Erythroblast (primary cell): ENCODE results near the gene CLMN.

Experiments used
- DNase-seq, 2 experiments: peaks; one replicate each; lab custom pipeline; 2025; lab: John Stamatoyannopoulos, UW
- GATA1 ChIP-seq: IDR thresholded peaks from 2 replicates; pipeline ENCODE4 v1.6.1; 2011; ENCODE audit warnings: low read depth, mild to moderate bottlenecking, control low read depth, low read length, moderate library complexity
- POLR2A ChIP-seq: IDR thresholded peaks from 2 replicates; pipeline ENCODE4 v1.6.1; 2011; ENCODE audit warnings: mild to moderate bottlenecking, low read length

The CLMN gene

DNA sequence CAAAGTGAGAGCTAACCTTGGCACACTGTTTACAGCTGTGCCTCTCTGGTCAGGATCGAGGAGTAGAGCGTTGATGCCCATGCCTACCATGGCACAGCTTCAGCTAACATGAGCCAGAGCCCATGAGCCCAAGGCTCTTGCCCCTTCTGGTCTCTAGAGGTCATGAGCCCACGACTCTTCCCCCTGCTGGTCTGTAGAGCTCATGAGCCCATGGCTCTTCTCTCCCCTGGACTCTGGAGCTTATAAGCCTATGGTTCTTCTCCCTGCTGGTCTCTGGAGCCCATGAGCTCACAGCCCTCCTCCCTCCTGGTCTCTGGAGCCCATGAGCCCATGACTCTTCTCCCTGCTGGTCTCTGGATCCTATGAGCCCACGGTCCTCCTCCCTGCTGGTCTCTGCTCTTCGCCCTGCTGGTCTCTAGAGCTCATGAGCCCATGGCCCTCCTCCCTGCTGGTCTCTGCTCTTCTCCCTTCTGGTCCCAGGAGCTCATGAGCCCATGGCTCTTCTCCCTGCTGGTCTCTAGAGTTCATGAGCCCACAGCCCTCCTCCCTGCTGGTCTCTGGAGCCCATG, 16.6 kb upstream of the CLMN start:
- TF ChIP-seq POLR2A, result no peak
- TF ChIP-seq GATA1, result no peak
- no peak for DNase-seq

DNA sequence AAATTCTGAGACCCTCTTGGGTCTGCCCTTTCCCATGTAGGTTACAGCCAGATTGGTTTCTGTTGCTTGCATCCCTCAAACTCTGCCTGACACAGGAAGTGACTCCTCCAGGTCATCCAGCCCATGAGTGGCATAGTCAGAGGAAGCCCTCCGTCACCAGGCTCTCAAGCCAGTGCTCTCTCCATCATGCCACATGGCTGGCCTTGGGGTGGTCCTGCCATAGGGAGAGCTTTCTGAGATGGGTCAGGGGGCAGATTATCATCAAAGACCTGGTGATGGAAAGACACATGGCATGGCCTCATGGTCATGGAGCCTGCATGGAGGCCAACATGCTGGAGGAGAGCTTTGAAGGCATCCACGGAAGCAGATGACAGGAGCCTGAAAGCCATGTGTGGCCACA, 15.4 kb upstream of the CLMN start:
- DNase-seq, result no peak
- no peak for TF ChIP-seq POLR2A
- no peak for TF ChIP-seq GATA1

DNA sequence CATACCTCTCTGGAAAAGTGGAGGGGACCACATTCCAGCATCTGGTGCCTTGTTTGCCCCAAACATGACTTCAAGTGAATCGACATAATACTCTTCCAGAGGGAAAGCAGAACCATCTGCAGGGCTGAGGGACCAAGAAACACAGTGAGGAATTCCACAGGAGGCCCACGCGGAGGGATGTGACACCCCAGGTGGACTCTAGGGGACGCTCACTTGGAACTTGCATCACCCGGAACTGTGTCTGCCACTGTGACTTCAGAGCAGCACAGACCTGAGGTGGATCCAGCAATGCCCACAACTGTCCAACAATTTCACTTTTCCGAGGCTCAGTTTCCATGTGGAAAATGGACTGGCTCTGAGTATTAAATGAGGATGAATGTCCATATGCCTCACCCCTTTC, 14.3 kb upstream of the CLMN start:
- TF ChIP-seq GATA1 (no peak), POLR2A (no peak)
- DNase-seq, result no peak

DNA sequence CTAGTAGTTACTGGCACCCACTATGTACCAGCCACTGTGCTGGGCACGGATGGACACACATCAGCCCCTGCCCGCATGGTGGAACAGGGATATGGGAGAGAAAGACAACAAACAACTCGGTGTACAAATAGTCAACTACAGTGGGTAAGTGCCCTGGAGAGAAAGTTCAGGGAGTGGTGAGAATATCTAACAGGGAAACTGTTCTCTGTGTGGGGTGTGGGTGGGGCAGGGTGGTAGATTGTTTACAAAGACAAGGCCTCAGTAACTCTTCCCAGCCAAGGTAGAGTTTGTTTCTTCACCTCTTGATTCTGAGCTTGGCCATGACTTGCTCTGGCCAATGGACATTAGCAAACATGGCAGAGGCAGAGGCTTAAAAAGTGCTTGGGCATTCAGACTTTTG, 12.9 kb upstream of the CLMN start:
- DNase-seq, result no peak
- TF ChIP-seq POLR2A (no peak), GATA1 (no peak)

DNA sequence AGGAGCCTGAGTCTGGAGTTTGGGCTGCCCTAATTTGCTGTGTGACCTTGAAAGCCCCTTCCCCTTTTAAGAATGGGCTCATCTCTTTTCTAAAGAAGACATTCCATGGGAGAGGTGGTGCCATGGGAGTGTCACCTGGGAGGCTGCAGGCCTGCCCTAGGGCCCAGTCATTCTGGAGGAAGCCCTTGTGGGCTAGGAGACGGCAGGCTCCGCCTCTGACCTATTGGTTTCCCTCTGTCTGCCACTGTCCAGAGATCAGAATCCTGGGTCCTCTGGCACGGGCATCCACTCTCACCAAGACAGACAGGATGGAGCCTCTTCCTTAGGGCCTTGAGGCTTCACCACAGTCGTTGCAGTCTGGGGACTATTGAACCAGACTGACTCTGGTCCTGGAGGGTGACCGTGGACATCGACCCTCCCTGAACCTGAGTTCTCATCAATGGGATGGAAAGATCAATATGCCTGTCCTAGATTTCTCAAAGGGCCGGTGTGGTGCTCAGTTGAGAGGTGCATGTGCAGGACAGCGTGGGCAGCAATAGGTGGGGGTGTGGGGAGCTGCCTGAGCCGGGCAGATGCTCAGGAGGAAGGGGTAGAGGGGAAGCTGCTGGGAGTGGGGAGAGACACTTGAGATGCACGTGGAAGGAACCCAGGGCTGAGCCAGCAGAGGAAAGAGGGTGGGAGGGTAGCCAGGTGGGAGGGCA, 12.2 kb upstream of the CLMN start:
- no peak for TF ChIP-seq GATA1
- no peak for TF ChIP-seq POLR2A

DNA sequence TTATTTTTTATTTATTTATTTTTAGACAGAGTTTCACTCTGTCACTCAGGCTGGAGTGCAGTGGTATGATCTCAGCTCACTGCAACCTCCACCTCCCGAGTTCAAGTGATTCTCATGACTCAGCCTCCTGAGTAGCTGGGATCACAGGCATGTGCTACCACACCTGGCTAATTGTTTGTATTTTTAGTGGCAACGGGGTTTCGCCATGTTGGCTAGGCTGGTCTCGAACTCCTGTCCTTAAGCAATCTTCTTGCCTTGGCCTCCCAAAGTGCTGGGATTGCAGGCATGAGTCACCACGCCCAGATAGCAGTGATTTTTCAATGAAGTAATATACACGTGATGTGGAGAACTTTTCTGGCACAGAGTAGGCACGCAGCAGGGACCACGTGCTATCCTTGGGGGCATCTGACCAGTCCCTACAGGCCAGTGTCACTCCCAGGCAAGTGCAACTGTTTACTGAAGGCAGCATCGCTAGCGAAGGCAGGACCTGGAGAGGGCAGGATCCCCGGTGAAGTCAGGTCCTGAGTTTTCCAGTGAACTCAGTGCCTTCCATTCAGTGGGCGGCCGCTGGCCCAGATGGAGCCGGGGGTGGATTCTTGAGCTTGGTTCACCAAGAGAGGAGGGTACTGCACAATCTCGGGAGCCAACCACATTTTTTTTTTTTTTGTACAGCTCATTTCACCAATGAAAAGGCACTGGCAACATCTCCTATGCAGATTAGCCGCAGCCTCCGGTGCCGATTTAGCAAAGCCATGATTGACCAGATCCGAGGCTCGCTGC, 11.1 kb upstream of the CLMN start:
- TF ChIP-seq GATA1, result no peak
- no peak for TF ChIP-seq POLR2A

More for the DNA sequence above, 12.2 kb upstream of the CLMN start:
- no peak for DNase-seq

DNA sequence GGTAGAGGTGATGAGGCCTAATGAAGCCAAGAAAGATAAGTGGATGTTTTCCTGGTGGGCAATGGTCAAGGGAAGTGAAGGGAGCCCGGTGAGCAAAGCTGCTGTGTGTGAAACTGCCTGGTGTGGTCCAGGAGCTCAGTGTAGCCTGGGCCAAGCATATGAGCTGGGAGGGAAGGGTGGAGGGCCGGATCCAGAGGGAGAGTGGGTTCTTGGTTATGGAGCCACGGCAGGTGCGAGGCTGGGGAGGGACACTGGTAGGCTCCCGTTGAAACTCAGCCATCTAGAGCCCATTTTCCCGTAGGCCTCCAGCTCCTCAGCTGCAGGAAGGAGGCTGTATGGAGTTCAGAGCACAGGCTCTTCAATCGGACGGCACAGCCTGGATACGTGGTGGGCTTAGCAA, 10.2 kb upstream of the CLMN start:
- TF ChIP-seq POLR2A (no peak), GATA1 (no peak)
- DNase-seq, result no peak

More for the DNA sequence above, 11.1 kb upstream of the CLMN start:
- DNase-seq, result no peak

DNA sequence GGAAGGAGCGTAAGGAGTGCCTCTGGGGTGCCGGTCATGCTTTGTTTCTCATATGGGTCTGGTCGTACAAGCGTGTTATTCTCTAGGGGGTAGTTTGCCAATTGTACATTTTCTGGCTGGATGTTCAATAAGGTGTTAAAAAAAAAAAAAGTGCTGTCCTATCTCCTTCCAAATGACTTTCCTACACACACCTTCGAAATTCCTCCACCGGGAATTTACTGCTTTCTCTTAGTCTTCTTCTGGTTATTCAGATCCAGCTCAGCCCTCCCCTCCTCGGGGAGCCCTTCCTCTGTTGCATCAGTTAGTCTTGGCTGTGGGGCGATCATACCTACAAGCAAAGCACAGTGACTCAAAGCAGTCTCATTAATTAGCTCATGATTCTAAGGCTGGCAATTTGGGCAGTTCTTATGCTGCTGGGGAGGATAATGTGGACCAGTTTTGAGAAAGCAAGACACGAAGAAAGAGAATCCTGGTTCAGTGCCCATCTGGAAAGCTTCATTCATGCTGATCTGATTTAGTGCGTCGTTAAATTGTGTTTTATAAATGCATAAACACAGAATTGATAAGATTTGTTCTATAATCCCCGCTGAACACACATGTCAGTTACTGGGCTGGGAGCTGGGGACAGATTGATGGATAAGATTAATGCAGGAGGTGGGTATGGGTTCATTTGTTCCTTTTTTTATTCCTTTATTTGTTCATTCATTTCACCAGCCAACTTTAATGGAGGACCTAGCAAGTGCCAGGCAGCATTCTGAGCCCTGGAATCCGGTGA, 9.2 kb upstream of the CLMN start:
- TF ChIP-seq POLR2A, result no peak
- TF ChIP-seq GATA1, result no peak
- no peak for DNase-seq

DNA sequence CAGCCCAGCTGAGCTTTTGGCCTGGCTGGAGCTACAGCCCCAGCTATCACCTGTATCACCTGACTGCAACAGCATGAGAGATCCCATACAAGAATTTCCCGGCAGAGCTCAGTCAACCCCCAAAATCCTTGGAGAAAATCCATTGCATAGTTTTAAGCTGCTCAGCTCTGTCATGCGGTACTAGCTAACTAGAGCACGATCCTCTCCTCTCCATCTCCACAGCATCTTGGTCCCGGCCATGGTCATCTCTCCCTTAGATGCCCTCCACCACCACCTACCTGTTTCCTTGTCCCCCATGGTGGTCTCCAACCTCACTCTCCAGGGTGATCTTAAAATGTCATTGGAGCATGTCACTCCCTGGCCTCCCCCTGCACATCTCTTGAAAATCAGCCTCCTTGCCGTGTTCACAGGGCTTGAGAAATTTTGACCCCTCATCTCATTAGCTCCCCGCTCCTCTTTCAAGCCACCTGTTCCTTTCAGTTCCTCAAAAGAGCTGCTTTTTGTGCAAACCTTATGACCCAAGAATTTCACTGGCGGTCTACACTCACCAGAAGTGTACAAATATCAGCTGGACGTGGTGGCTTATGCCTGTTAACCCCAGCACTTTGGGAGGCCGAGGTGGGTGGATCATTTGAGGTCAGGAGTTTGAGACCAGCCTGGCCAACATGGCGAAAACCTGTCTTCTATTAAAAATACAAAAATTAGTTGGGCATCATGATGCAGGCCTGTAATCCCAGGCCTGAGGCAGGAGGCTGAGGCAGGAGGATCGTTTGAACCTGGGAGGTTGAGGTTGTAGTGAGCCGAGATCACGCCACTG, 8.1 kb upstream of the CLMN start:
- DNase-seq, result no peak

DNA sequence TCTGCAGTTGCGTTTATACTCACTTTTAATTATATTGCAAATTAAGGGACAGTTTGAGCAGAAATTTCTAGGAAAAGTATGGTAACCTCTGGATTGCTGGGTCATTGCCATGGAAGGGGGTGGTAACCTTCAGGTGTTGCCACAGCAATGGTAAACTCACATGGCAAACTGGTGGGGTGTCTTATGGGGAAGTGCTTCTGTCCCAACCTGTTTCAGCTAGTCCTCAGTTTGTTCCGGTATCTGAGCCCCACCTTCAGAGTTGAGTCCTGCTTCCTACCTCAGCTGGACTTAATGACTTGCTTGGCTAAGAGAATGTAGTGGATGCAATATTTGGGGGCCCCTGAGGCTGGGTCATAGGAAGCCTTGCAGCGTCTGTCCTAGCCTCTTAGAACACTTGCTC, 7.3 kb upstream of the CLMN start:
- no peak for DNase-seq
- TF ChIP-seq POLR2A, result no peak
- TF ChIP-seq GATA1, result no peak

More for the DNA sequence above, 8.1 kb upstream of the CLMN start:
- TF ChIP-seq POLR2A, result no peak
- no peak for TF ChIP-seq GATA1

DNA sequence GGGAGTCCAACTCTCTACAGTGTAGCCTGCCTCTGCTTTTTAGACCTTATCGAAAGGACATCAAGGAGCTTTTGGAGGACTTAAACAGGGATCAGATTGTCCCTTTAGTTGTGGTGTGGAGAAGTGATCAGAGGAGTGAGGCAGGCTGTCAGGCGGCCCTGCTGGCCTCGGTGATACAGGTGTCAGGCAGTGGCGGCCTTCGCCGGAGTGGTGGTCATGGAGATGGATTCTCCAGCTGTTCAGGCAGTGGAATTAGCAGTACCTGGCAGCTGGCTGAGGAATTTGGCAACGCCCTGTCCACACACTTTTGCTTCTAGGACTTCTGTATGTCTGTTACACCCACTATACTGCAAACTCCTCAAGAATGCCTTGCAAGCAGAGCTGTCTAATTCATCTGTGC, 4.2 kb upstream of the CLMN start:
- no peak for DNase-seq
- TF ChIP-seq GATA1 (no peak), POLR2A (no peak)

DNA sequence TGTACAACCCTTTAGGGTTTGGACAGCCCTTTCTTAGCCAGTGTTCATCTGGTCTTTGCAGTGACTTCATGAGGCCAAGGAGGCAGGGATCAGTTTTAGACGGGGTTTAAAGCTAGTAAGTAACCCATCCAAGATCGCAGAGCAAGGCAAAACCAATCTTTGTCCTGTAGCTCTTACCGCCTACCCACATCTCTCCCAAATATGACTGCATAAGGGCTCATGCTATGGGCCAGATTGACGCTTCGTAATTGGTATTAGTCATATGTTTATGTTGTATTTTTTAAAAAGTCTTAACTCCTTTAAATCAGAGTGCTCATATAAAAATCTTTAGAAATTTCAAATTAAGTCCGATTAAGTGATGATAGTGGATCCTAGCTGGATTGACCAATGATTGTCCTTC, 3.7 kb upstream of the CLMN start:
- TF ChIP-seq POLR2A, result no peak
- no peak for TF ChIP-seq GATA1
- DNase-seq, result no peak

DNA sequence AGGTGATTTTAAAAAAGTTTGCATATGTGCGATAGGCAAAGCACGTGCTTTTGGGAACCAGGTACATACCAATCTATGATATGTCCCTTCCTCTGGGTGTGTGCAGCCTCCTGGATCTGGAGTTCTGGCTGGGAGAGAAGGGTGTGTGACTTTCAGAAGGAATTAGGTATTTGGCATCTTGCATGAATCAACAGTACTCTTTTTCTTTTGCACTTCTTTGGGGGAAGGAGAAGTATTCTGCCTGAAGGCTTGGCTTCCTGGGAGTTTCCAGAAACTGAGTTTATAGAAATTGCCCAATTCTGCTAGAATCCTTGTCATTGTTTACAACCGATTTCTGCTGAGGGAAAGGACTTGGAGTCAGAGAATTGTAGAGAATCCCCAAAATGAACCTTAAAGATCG, 2.9 kb upstream of the CLMN start:
- TF ChIP-seq GATA1 (no peak), POLR2A (no peak)
- DNase-seq, result no peak
